B cell (primary cell): ENCODE measurements around the gene POU2F3. TPM values are rescaled to one million over a fixed set of nuclear protein-coding genes. Genes with fewer than 3 reads are reported as not detected.

Experiments
- ATAC-seq: fragments of 200-7000 bp; cut with Tn5 transposase; one replicate; pipeline ENCODE4 v1.10.0; 2021; ENCODE audit warnings: low read depth, mild to moderate bottlenecking, moderate number of reproducible peaks, moderate library complexity
- CTCF ChIA-PET: fragments of 350-600 bp; sonication (Branson Sonifier 250); formaldehyde crosslinking; loops from one replicate; lab custom pipeline; 2021; ENCODE audit warnings: antibody characterized with exemption, inconsistent platforms; lab: Charles Lee
- POLR2A ChIA-PET: fragments of 350-600 bp; sonication (Branson Sonifier 250); formaldehyde crosslinking; loops from one replicate; lab custom pipeline; 2021; ENCODE audit warnings: antibody characterized with exemption; lab: Charles Lee
- DNase-seq: peaks from one replicate; pipeline ENCODE4 v3.0.0; 2013
- H2AFZ ChIP-seq: 2 replicates; pipeline ENCODE4 v1.6.1; 2012; ENCODE audit warnings: mild to moderate bottlenecking, low read depth, low read length; ENCODE audit not compliant: insufficient read depth, poor library complexity, severe bottlenecking
- H3K27ac ChIP-seq, 2 donors: 1 replicate in 1 of 2; 2 replicates in 1 of 2; pipeline ENCODE4 v1.5.1; 2012 to 2013; ENCODE audit warnings: low read length in 2 of 2, mild to moderate bottlenecking in 2 of 2, moderate library complexity in 1 of 2
- H3K27me3 ChIP-seq, 4 experiments: fragments of 200-600 bp in 1 of 4; sonication (generic) in 1 of 4; replicated peaks in 1 of 4; 1 replicate in 2 of 4; 2 replicates in 2 of 4; pipeline versions ENCODE4 v1.6.1 to v1.7.0; 2013 to 2016; ENCODE audit warnings: low read length in 3 of 4, mild to moderate bottlenecking in 2 of 4, mixed read lengths in 1 of 4, moderate library complexity in 1 of 4; ENCODE audit not compliant: insufficient read depth in 4 of 4, control insufficient read depth in 3 of 4; ENCODE audit errors: control extremely low read depth in 1 of 4
- H3K36me3 ChIP-seq, 2 experiments: replicated peaks in 1 of 2; 1 replicate in 1 of 2; 2 replicates in 1 of 2; pipeline versions ENCODE4 v1.6.1 to v1.7.1; 2013; ENCODE audit warnings: low read length in 1 of 2; ENCODE audit not compliant: insufficient read depth in 2 of 2, control insufficient read depth in 1 of 2; ENCODE audit errors: control extremely low read depth in 1 of 2, extremely low read depth in 1 of 2
- H3K4me1 ChIP-seq, 2 donors: fragments of 200-600 bp in 1 of 2; sonication (generic) in 1 of 2; 1 replicate in 1 of 2; 2 replicates in 1 of 2; pipeline versions ENCODE4 v1.5.1 to v1.6.1; 2013 to 2017; ENCODE audit warnings: low read length in 2 of 2; ENCODE audit not compliant: control insufficient read depth in 2 of 2, insufficient read depth in 2 of 2
- H3K4me2 ChIP-seq: replicated peaks from 2 replicates; pipeline ENCODE3; 2012; ENCODE audit warnings: mild to moderate bottlenecking, low read depth, low read length; ENCODE audit not compliant: poor library complexity, severe bottlenecking
- H3K4me3 ChIP-seq, 5 experiments: fragments of 200-600 bp in 1 of 5; sonication (generic) in 1 of 5; 1 replicate in 3 of 5; 2 replicates in 2 of 5; pipeline versions ENCODE4 v1.5.1 to v1.7.0; 2011 to 2016; ENCODE audit warnings: low read length in 4 of 5, mild to moderate bottlenecking in 4 of 5, low read depth in 2 of 5, control low read depth in 1 of 5, moderate library complexity in 1 of 5; ENCODE audit not compliant: insufficient read depth in 1 of 5; ENCODE audit errors: control extremely low read depth in 1 of 5, extremely low read depth in 1 of 5
- H3K79me2 ChIP-seq: fragments of 200-600 bp; sonication (generic); one replicate; pipeline ENCODE4 v1.6.0; 2016; ENCODE audit warnings: low read length; ENCODE audit not compliant: control insufficient read depth, insufficient read depth
- H3K9ac ChIP-seq: fragments of 200-600 bp; sonication (generic); 2 replicates; pipeline ENCODE4 v1.6.1; 2017; ENCODE audit warnings: mild to moderate bottlenecking, low read length, moderate library complexity
- H3K9me3 ChIP-seq, 3 donors: one replicate each; pipeline versions ENCODE4 v1.6.1 to v1.7.1; 2013; ENCODE audit warnings: low read length in 2 of 3; ENCODE audit not compliant: control insufficient read depth in 2 of 3, insufficient read depth in 1 of 3; ENCODE audit errors: control extremely low read depth in 1 of 3
- H4K20me1 ChIP-seq: 2 replicates; pipeline ENCODE4 v1.6.0; 2012; ENCODE audit warnings: mild to moderate bottlenecking, low read length; ENCODE audit not compliant: insufficient read depth, control insufficient read depth, poor library complexity, severe bottlenecking
- H3K27ac Mint-ChIP-seq: one replicate; pipeline ENCODE4 v1.8.0; 2021; ENCODE audit warnings: mixed read lengths
- H3K27me3 Mint-ChIP-seq: one replicate; pipeline ENCODE4 v1.8.0; 2021; ENCODE audit warnings: mixed read lengths
- H3K4me1 Mint-ChIP-seq: one replicate; pipeline ENCODE4 v1.8.0; 2021; ENCODE audit warnings: mixed read lengths
- H3K4me3 Mint-ChIP-seq: one replicate; pipeline ENCODE4 v1.8.0; 2021; ENCODE audit warnings: mixed read lengths
- H3K9me3 Mint-ChIP-seq: one replicate; pipeline ENCODE4 v1.8.0; 2022; ENCODE audit warnings: mixed read lengths; ENCODE audit not compliant: insufficient read depth
- EZH2 ChIP-seq: IDR thresholded peaks from 2 replicates; pipeline ENCODE4 v1.6.1; 2012; ENCODE audit warnings: borderline replicate concordance, low read depth, mild to moderate bottlenecking, moderate library complexity, low read length; ENCODE audit not compliant: insufficient read depth, poor library complexity, severe bottlenecking
- WGBS: methylation state at CpG from one replicate; pipeline ENCODE4 v1.1.5; 2013; ENCODE audit warnings: missing lambda C conversion rate; ENCODE audit not compliant: insufficient coverage; 5-methylcytosine and 5-hydroxymethylcytosine counted together
- intact Hi-C: fragments of 100-400 bp; cut with micrococcal nuclease; formaldehyde crosslinking; loops from one replicate; pipeline ENCODE4 v1.10.0; 2022
- polyA plus RNA-seq: library from polyadenylated mRNA; depleted of rRNA; stranded (reverse); fragments of >200 nt; gene quantifications from 2 replicates; pipeline ENCODE4 v1.2.3, GENCODE V29; 2012
- total RNA-seq, 2 donors: library from RNA; stranded (reverse); fragments of 120-200 nt in 1 of 2; gene quantifications; 1 replicate in 1 of 2; 2 replicates in 1 of 2; pipeline versions ENCODE4 v1.2.3 to v1.2.4, GENCODE V29; 2013 to 2022
- TF ChIP-seq, protein P1 (sequence below): fragments of 200-600 bp; IDR thresholded peaks from one replicate; pipeline ENCODE4 v1.8.0; 2022; ENCODE audit warnings: antibody characterized with exemption, mild to moderate bottlenecking

Gene POU2F3
- total and polyA plus RNA-seq, 2 donors (not counting 1 experiment from before 2014, with no cell fraction given), result not detected

DNA sequence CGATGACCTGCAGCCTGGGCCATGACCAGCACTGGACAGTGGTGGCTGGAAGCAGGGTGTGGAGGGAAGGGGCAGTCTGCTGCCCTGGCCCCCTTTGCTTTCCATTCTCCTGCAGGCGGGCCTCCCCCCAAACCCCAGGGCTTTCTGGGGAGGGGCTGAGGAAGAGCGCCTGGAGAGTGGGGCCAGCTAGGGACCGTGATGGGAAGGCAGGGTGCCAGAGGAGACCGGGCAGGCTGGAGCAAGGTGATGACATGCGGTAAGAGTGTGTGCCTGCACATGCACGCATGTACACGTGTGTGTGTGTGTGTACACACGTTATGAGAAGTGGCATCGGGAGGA is 21.3 kb upstream of the POU2F3 start:
- no peak overlapping the region for H3K4me3 ChIP-seq
- H3K9me3 ChIP-seq, result no peaks in the 10 kb centered on the region
- H3K79me2 ChIP-seq, result no peaks in the 10 kb centered on the region
- H3K27ac ChIP-seq, result no peak overlapping the region
- 91% methylated on average over 10 of the region's 10 CpGs for WGBS
- no peaks in the 10 kb centered on the region for H3K36me3 ChIP-seq
- Mint-ChIP-seq H3K27ac (no peak overlapping the region), H3K27me3 (peaks cover 14% of the 10 kb centered on the region), H3K4me1 (no peaks in the 10 kb centered on the region), H3K4me3 (no peak overlapping the region), H3K9me3 (no peaks in the 10 kb centered on the region)
- no peaks in the 10 kb centered on the region for H4K20me1 ChIP-seq
- no peak overlapping the region for H3K9ac ChIP-seq
- H3K4me1 ChIP-seq, result no peaks in the 10 kb centered on the region
- no peak for TF ChIP-seq EZH2
- TF ChIP-seq, protein P1, sequence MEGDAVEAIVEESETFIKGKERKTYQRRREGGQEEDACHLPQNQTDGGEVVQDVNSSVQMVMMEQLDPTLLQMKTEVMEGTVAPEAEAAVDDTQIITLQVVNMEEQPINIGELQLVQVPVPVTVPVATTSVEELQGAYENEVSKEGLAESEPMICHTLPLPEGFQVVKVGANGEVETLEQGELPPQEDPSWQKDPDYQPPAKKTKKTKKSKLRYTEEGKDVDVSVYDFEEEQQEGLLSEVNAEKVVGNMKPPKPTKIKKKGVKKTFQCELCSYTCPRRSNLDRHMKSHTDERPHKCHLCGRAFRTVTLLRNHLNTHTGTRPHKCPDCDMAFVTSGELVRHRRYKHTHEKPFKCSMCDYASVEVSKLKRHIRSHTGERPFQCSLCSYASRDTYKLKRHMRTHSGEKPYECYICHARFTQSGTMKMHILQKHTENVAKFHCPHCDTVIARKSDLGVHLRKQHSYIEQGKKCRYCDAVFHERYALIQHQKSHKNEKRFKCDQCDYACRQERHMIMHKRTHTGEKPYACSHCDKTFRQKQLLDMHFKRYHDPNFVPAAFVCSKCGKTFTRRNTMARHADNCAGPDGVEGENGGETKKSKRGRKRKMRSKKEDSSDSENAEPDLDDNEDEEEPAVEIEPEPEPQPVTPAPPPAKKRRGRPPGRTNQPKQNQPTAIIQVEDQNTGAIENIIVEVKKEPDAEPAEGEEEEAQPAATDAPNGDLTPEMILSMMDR, result no peak
- POLR2A ChIA-PET, result no interaction called here
- DNase-seq (no peak), ATAC-seq (no peak)
- no peak overlapping the region for H3K4me2 ChIP-seq
- CTCF ChIA-PET, result no interaction called here
- H2AFZ ChIP-seq, result no peak overlapping the region
- intact Hi-C loops, result no loop called here
- H3K27me3 ChIP-seq, result no peaks in the 10 kb centered on the region

DNA sequence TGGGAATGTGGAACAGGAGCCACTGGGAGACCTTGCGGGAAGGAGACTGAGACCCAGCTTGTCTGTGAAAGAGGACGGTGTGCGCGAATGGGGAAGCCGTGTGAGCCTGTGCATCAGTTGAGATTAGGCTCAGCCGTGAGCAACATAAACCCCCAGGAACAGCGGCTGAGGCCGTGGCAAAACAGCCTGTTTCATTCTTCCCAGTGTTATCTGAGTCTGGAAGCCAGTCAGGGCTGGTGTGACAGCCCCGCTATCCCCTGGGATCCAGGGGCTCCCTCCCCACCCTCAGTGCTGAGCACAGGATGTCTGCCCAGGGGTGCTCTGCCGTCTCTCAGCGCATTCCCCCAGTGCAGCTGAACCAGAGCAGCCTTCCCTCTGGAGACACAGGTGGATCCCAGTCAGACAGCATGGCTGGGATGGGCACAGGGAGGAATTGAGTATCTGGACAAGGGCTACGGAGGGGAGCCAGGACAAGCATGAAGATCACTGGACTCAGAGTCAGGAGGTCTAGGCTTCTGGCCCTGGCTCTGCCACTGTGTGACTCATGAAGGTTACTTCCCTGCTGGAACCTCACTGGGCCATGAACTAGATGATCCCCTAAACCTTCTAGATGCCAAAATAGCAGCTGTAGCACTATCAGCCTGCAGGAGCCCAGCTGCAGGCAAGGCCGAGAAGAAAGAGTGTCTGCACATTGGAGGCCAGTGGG is 20.6 kb upstream of the POU2F3 start:
- H3K4me2 ChIP-seq, result no peak overlapping the region

More for the DNA sequence above, 20.6 kb upstream of the POU2F3 start:
- no peak overlapping the region for H3K4me3 ChIP-seq
- no peak for ATAC-seq
- H3K27me3 Mint-ChIP-seq, result peaks cover 10% of the 10 kb centered on the region
- WGBS, result 89% methylated on average over 13 of the region's 13 CpGs
- H3K4me3 Mint-ChIP-seq, result no peak overlapping the region
- H3K27me3 ChIP-seq, result no peaks in the 10 kb centered on the region
- no peak overlapping the region for H3K27ac ChIP-seq
- no peaks in the 10 kb centered on the region for H3K36me3 ChIP-seq
- no peak overlapping the region for H3K27ac Mint-ChIP-seq
- ChIA-PET POLR2A (no interaction called here), CTCF (no interaction called here)
- intact Hi-C loops, result no loop called here
- H3K9me3 Mint-ChIP-seq, result no peaks in the 10 kb centered on the region
- H3K79me2 ChIP-seq, result no peaks in the 10 kb centered on the region
- H3K9ac ChIP-seq, result no peak overlapping the region
- H4K20me1 ChIP-seq, result no peaks in the 10 kb centered on the region
- no peak for TF ChIP-seq EZH2
- TF ChIP-seq, protein P1, result no peak
- no peak for DNase-seq
- H3K4me1 Mint-ChIP-seq, result peaks cover under 1% of the 10 kb centered on the region
- H3K9me3 ChIP-seq, result no peaks in the 10 kb centered on the region
- no peaks in the 10 kb centered on the region for H3K4me1 ChIP-seq
- H2AFZ ChIP-seq, result no peak overlapping the region
